HepG2 (cell line): Measurements from ENCODE around the gene UBL5. TPM values are rescaled to one million over a fixed set of nuclear protein-coding genes. Genes with fewer than 3 reads are reported as not detected.
A peak's percentile ranks its signal among the peaks of the same experiment; 100 is the strongest.

Experiments used
- CREBL2 ChIP-seq: sonication (generic); formaldehyde crosslinking; IDR thresholded peaks from 2 replicates; pipeline ENCODE4 v1.8.1; 2023; ENCODE audit warnings: missing genetic modification reagents, mild to moderate bottlenecking, borderline replicate concordance
- GABPB1 ChIP-seq: IDR thresholded peaks from 2 replicates; pipeline ENCODE4 v1.6.1; 2016; ENCODE audit warnings: mild to moderate bottlenecking, missing genetic modification reagents, moderate library complexity, missing compliant biosample characterization
- GLMP ChIP-seq: sonication (generic); formaldehyde crosslinking; IDR thresholded peaks from 2 replicates; pipeline ENCODE4 v1.9.0; 2021; ENCODE audit warnings: missing genetic modification reagents, mild to moderate bottlenecking, borderline replicate concordance
- MXD3 ChIP-seq: IDR thresholded peaks from 2 replicates; pipeline ENCODE4 v1.6.1; 2016; ENCODE audit warnings: mild to moderate bottlenecking, missing biosample characterization, missing genetic modification reagents
- NKX3-1 ChIP-seq: sonication (generic); formaldehyde crosslinking; IDR thresholded peaks from 2 replicates; pipeline ENCODE4 v1.5.0; 2020; ENCODE audit warnings: missing genetic modification reagents
- RNF2 ChIP-seq: fragments of 450-650 bp; conservative IDR thresholded peaks from 2 replicates; pipeline ENCODE4 v1.6.1; 2016; ENCODE audit warnings: low read depth
- SMAD1 ChIP-seq: sonication (generic); formaldehyde crosslinking; IDR thresholded peaks from 2 replicates; pipeline ENCODE4 v1.4.0; 2020; ENCODE audit warnings: missing genetic modification reagents, low read depth, mild to moderate bottlenecking, borderline replicate concordance
- TRAFD1 ChIP-seq: sonication (generic); formaldehyde crosslinking; IDR thresholded peaks from 2 replicates; pipeline ENCODE4 v1.5.1; 2020; ENCODE audit warnings: missing genetic modification reagents, mild to moderate bottlenecking, borderline replicate concordance
- ZC3H13 ChIP-seq: sonication (generic); formaldehyde crosslinking; IDR thresholded peaks from 2 replicates; pipeline ENCODE4 v1.8.1; 2023; ENCODE audit warnings: mild to moderate bottlenecking, missing genetic modification reagents, moderate library complexity
- ZKSCAN5 ChIP-seq: sonication (generic); formaldehyde crosslinking; IDR thresholded peaks from 2 replicates; pipeline ENCODE4 v1.5.1; 2020; ENCODE audit warnings: mild to moderate bottlenecking, missing genetic modification reagents
- ZNF337 ChIP-seq: sonication (generic); formaldehyde crosslinking; IDR thresholded peaks from 2 replicates; pipeline ENCODE4 v1.5.1; 2020; ENCODE audit warnings: missing genetic modification reagents, low read depth, mild to moderate bottlenecking, borderline replicate concordance
- ZNF383 ChIP-seq: sonication (generic); formaldehyde crosslinking; IDR thresholded peaks from 2 replicates; pipeline ENCODE4 v1.4.0; 2020; ENCODE audit warnings: missing genetic modification reagents, mild to moderate bottlenecking, borderline replicate concordance
- ZSCAN30 ChIP-seq: sonication (generic); formaldehyde crosslinking; IDR thresholded peaks from 2 replicates; pipeline ENCODE4 v1.5.0; 2020; ENCODE audit warnings: mild to moderate bottlenecking, missing genetic modification reagents
- polyA plus RNA-seq, 8 experiments: library from polyadenylated mRNA; depleted of rRNA in 3 of 8; stranded (reverse) in 7 of 8; unstranded in 1 of 8; fragments of >200 nt; fragmentation: Illumina TruSeq in 4 of 8; extraction: Trizol in 4 of 8; gene quantifications; 2 replicates each; pipeline versions ENCODE4 v1.2.1 to v1.2.3, GENCODE V29; 2011 to 2016; ENCODE audit warnings: low read depth in 4 of 8, missing spikeins in 1 of 8, mixed read lengths in 1 of 8; ENCODE audit not compliant: insufficient read depth in 1 of 8
- total RNA-seq, 5 experiments: library from RNA; depleted of rRNA; stranded (reverse); fragments of >200 nt; fragmentation: Illumina TruSeq; extraction: Trizol; gene quantifications; 2 replicates each; pipeline ENCODE4 v1.2.3, GENCODE V29; 2016; ENCODE audit warnings: low read depth in 1 of 5
- TF ChIP-seq, protein P1 (sequence below): fragments of 450-650 bp; IDR thresholded peaks from 2 replicates; pipeline ENCODE4 v1.6.1; 2017
- TF ChIP-seq, protein P2 (sequence below), 2 experiments: sonication (generic) in 1 of 2; formaldehyde crosslinking in 1 of 2; IDR thresholded peaks; 2 replicates each; pipeline versions ENCODE4 v1.5.1 to v1.6.1; 2011 to 2020; ENCODE audit warnings: borderline replicate concordance in 1 of 2, low read depth in 1 of 2, low read length in 1 of 2, mild to moderate bottlenecking in 1 of 2, missing genetic modification reagents in 1 of 2, moderate library complexity in 1 of 2
- TF ChIP-seq, protein P3 (sequence below): sonication (generic); formaldehyde crosslinking; IDR thresholded peaks from 2 replicates; pipeline ENCODE4 v1.4.0; 2020; ENCODE audit warnings: missing genetic modification reagents

Gene UBL5
- total and polyA plus RNA-seq, 2 of the 13 experiments (the other 11 are each of a cell fraction or from before 2014, with no cell fraction given): 373 to 487 TPM

DNA sequence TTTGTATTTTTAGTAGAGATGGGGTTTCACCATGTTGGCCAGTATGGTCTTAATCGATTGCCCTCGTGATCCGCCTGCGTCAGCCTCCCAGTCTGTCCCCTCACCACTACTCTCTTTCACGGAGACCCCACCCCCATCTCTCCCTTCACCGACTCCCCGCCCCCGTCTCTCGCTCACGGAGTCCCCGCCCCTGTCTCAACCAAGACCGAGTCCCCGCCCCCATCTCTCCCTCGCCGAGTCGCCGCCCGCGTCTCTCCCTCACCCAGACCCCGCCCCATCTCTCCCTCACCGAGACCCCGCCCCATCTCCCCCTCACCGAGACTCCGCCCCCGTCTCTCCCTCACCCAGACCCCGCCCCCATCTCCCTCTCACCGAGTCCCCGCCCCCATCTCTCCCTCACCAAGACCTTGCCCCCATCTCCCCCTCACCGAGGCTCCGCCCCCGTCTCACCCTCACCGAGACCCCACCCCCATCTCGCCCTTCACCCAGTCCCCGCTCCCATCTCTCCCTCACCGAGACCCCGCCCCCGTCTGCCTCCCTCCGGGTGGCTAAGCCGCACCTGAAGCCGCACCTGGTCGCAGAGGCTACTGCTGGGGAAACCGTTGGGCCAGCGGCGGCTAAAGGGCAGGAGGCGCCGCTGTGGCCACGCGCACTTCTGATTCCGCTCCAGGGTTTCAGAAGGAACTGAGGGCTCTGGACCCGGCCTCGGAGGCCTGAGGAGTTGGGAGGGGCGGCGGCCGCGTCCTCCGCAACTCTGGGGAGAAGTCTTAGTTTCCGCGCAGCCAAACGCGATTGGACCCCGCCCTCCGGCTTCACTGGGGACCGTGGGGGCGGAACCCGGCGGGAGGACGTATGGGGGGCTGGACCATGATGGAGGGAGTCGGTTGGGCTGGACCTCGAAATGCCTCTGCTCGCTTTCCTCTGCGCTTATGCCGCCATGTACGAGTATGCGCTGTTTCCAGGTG lies 42.1 kb upstream of the UBL5 start (continued):
- TF ChIP-seq NKX3-1 (CRISPR knock-in tag): no peak
- TF ChIP-seq ZC3H13 (CRISPR knock-in tag): no peak
- TF ChIP-seq, protein P1, sequence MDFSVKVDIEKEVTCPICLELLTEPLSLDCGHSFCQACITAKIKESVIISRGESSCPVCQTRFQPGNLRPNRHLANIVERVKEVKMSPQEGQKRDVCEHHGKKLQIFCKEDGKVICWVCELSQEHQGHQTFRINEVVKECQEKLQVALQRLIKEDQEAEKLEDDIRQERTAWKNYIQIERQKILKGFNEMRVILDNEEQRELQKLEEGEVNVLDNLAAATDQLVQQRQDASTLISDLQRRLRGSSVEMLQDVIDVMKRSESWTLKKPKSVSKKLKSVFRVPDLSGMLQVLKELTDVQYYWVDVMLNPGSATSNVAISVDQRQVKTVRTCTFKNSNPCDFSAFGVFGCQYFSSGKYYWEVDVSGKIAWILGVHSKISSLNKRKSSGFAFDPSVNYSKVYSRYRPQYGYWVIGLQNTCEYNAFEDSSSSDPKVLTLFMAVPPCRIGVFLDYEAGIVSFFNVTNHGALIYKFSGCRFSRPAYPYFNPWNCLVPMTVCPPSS: no peak
- TF ChIP-seq GABPB1 (CRISPR knock-in tag): peak; percentile 66
- no peak for TF ChIP-seq ZKSCAN5
- TF ChIP-seq ZSCAN30 (CRISPR knock-in tag): no peak
- TF ChIP-seq GLMP: no peak
- TF ChIP-seq SMAD1 (CRISPR knock-in tag): no peak
- TF ChIP-seq ZNF337 (CRISPR knock-in tag): no peak
- no peak for TF ChIP-seq ZNF383 (CRISPR knock-in tag)
- TF ChIP-seq, protein P2, sequence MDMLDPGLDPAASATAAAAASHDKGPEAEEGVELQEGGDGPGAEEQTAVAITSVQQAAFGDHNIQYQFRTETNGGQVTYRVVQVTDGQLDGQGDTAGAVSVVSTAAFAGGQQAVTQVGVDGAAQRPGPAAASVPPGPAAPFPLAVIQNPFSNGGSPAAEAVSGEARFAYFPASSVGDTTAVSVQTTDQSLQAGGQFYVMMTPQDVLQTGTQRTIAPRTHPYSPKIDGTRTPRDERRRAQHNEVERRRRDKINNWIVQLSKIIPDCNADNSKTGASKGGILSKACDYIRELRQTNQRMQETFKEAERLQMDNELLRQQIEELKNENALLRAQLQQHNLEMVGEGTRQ (IDR thresholded peaks at IDR 0.05; ENCODE audit: low read depth, low read length): no peak
- TF ChIP-seq, protein P2 (CRISPR knock-in tag; IDR thresholded peaks at IDR 0.05; ENCODE audit: borderline replicate concordance): no peak; the same call in 1 of the 2 replicates
- TF ChIP-seq RNF2: 0 out of 2 replicates have a peak, but pooled peaks have one; percentile 40
- no peak for TF ChIP-seq TRAFD1 (CRISPR knock-in tag)
- TF ChIP-seq MXD3 (CRISPR knock-in tag): no peak
- no peak for TF ChIP-seq CREBL2 (CRISPR knock-in tag)
- TF ChIP-seq, protein P3, sequence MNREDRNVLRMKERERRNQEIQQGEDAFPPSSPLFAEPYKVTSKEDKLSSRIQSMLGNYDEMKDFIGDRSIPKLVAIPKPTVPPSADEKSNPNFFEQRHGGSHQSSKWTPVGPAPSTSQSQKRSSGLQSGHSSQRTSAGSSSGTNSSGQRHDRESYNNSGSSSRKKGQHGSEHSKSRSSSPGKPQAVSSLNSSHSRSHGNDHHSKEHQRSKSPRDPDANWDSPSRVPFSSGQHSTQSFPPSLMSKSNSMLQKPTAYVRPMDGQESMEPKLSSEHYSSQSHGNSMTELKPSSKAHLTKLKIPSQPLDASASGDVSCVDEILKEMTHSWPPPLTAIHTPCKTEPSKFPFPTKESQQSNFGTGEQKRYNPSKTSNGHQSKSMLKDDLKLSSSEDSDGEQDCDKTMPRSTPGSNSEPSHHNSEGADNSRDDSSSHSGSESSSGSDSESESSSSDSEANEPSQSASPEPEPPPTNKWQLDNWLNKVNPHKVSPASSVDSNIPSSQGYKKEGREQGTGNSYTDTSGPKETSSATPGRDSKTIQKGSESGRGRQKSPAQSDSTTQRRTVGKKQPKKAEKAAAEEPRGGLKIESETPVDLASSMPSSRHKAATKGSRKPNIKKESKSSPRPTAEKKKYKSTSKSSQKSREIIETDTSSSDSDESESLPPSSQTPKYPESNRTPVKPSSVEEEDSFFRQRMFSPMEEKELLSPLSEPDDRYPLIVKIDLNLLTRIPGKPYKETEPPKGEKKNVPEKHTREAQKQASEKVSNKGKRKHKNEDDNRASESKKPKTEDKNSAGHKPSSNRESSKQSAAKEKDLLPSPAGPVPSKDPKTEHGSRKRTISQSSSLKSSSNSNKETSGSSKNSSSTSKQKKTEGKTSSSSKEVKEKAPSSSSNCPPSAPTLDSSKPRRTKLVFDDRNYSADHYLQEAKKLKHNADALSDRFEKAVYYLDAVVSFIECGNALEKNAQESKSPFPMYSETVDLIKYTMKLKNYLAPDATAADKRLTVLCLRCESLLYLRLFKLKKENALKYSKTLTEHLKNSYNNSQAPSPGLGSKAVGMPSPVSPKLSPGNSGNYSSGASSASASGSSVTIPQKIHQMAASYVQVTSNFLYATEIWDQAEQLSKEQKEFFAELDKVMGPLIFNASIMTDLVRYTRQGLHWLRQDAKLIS: no peak
